Mesenchymal stem cell (in vitro differentiated cells and primary cell): ENCODE measurements around the gene CCDC187.
A peak's percentile ranks its signal among the peaks of the same experiment; 100 is the strongest.

Source experiments
- DNase-seq: peaks from one replicate; pipeline ENCODE4 v3.0.0-alpha.2; 2013
- H2AFZ ChIP-seq: one replicate; pipeline ENCODE4 v1.6.1; 2013; ENCODE audit warnings: low read depth, mild to moderate bottlenecking, control low read depth, inconsistent platforms, low read length, moderate library complexity
- H2AK5ac ChIP-seq: 2 replicates; pipeline ENCODE4 v1.6.1; 2013; ENCODE audit warnings: low read length, moderate library complexity, mild to moderate bottlenecking, inconsistent platforms; ENCODE audit not compliant: severe bottlenecking
- H2BK120ac ChIP-seq: one replicate; pipeline ENCODE4 v1.6.1; 2013; ENCODE audit warnings: low read depth, mild to moderate bottlenecking, inconsistent platforms, low read length, moderate library complexity
- H2BK12ac ChIP-seq, 2 experiments: one replicate each; pipeline ENCODE4 v1.6.1; 2013; ENCODE audit warnings: inconsistent platforms in 2 of 2, low read length in 2 of 2, mild to moderate bottlenecking in 2 of 2, moderate library complexity in 2 of 2, control low read depth in 1 of 2
- H2BK15ac ChIP-seq: one replicate; pipeline ENCODE4 v1.6.1; 2013; ENCODE audit warnings: mild to moderate bottlenecking, low read depth, inconsistent platforms; ENCODE audit not compliant: poor library complexity, severe bottlenecking
- H2BK5ac ChIP-seq: 2 replicates; pipeline ENCODE4 v1.6.1; 2013; ENCODE audit warnings: low read depth, mild to moderate bottlenecking, low read length, control low read depth, inconsistent platforms; ENCODE audit not compliant: poor library complexity, severe bottlenecking
- H3K14ac ChIP-seq, 2 experiments: one replicate each; pipeline ENCODE4 v1.6.1; 2013; ENCODE audit warnings: inconsistent platforms in 2 of 2, low read length in 2 of 2, control low read depth in 1 of 2, mild to moderate bottlenecking in 1 of 2, moderate library complexity in 1 of 2
- H3K18ac ChIP-seq, 2 experiments: one replicate each; pipeline ENCODE4 v1.6.1; 2013; ENCODE audit warnings: inconsistent platforms in 2 of 2, low read length in 2 of 2, control low read depth in 1 of 2, low read depth in 1 of 2, mild to moderate bottlenecking in 1 of 2
- H3K23ac ChIP-seq, 2 experiments: one replicate each; pipeline ENCODE4 v1.6.1; 2013; ENCODE audit warnings: inconsistent platforms in 2 of 2, low read length in 2 of 2, mild to moderate bottlenecking in 2 of 2, moderate library complexity in 2 of 2, control low read depth in 1 of 2
- H3K27ac ChIP-seq: 2 replicates; pipeline ENCODE4 v1.5.1; 2013; ENCODE audit warnings: mild to moderate bottlenecking, moderate library complexity, low read length, control low read depth, inconsistent platforms; ENCODE audit not compliant: poor library complexity, severe bottlenecking
- H3K27me3 ChIP-seq, 2 experiments: 2 replicates each; pipeline versions ENCODE4 v1.6.1 to v1.7.0; 2013; ENCODE audit warnings: low read length in 2 of 2, mild to moderate bottlenecking in 2 of 2, moderate library complexity in 2 of 2, control low read depth in 1 of 2, inconsistent platforms in 1 of 2; ENCODE audit not compliant: control insufficient read depth in 1 of 2, insufficient read depth in 1 of 2
- H3K36me3 ChIP-seq, 2 experiments: 2 replicates each; pipeline versions ENCODE4 v1.6.1 to v1.7.0; 2013; ENCODE audit warnings: low read length in 2 of 2, control low read depth in 1 of 2, inconsistent platforms in 1 of 2, low read depth in 1 of 2, mild to moderate bottlenecking in 1 of 2; ENCODE audit not compliant: insufficient read depth in 2 of 2, control insufficient read depth in 1 of 2
- H3K4ac ChIP-seq, 2 experiments: one replicate each; pipeline ENCODE4 v1.6.1; 2013; ENCODE audit warnings: inconsistent platforms in 2 of 2, low read length in 2 of 2, mild to moderate bottlenecking in 2 of 2, moderate library complexity in 2 of 2, control low read depth in 1 of 2, low read depth in 1 of 2
- H3K4me1 ChIP-seq: 2 replicates; pipeline ENCODE4 v1.6.1; 2013; ENCODE audit warnings: low read depth, low read length, control low read depth; ENCODE audit not compliant: control insufficient read depth, insufficient read depth
- H3K4me2 ChIP-seq: 2 replicates; pipeline ENCODE4 v1.6.1; 2013; ENCODE audit warnings: low read length, mild to moderate bottlenecking, inconsistent platforms; ENCODE audit not compliant: poor library complexity, severe bottlenecking
- H3K4me3 ChIP-seq, 2 experiments: 2 replicates each; pipeline versions ENCODE4 v1.5.1 to v1.7.0; 2013; ENCODE audit warnings: low read length in 2 of 2, mild to moderate bottlenecking in 2 of 2, control low read depth in 1 of 2, low read depth in 1 of 2; ENCODE audit not compliant: insufficient read depth in 1 of 2
- H3K79me1 ChIP-seq: replicated peaks from 2 replicates; pipeline ENCODE4 v1.6.1; 2013; ENCODE audit warnings: mild to moderate bottlenecking, control low read depth, low read length, inconsistent platforms; ENCODE audit not compliant: poor library complexity, severe bottlenecking
- H3K9ac ChIP-seq: 2 replicates; pipeline ENCODE4 v1.7.0; 2013; ENCODE audit warnings: mild to moderate bottlenecking, low read length, moderate library complexity
- H3K9me3 ChIP-seq: 2 replicates; pipeline ENCODE4 v1.7.0; 2013; ENCODE audit warnings: mild to moderate bottlenecking, low read length; ENCODE audit not compliant: control insufficient read depth
- H4K8ac ChIP-seq: one replicate; pipeline ENCODE4 v1.6.1; 2013; ENCODE audit warnings: inconsistent platforms, mild to moderate bottlenecking, low read length, moderate library complexity
- H4K91ac ChIP-seq: one replicate; pipeline ENCODE4 v1.6.1; 2013; ENCODE audit warnings: mild to moderate bottlenecking, low read length, inconsistent platforms
- WGBS: methylation state at CpG from one replicate; pipeline ENCODE4 v1.1.7; 2013; ENCODE audit warnings: mixed read lengths; 5-methylcytosine and 5-hydroxymethylcytosine counted together

Gene CCDC187

DNA sequence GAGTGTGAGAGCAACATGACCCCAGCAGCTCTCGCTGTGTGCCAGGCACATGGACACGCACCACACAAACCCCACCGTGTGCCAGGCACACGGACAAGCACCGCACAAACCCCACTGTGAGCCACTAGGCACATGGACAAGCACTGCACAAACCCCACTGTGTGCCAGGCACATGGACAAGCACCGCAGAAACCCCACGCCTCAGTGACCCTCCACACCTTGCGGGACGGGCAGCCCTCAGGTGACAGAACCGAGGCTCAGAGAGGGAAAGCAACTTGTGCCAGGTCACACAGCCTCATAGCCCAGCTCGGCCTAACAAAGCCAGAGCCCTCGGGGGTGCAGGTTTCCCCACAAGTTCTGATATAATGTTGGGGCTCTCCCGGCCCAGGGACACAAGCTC is 21.5 kb upstream of the CCDC187 start:
- Histone ChIP-seq H3K27me3 (peaks cover 0 to 16% of the 10 kb centered on the region in 2 experiments), H3K14ac (peak overlapping the region in 1 of 2 experiments; percentile 94), H2AFZ (no peak overlapping the region), H3K9ac (peak overlapping the region; percentile 79), H3K4ac (peak overlapping the region; percentile 16 to 98), H3K79me1 (no peaks in the 10 kb centered on the region), H3K27ac (no peak overlapping the region), H3K4me3 (no peak overlapping the region), H3K23ac (no peak overlapping the region), H3K4me2 (no peak overlapping the region), H3K18ac (peak overlapping the region; percentile 93 to 97), H2BK120ac (peak overlapping the region; percentile 45), H3K36me3 (peaks cover 0 to 9% of the 10 kb centered on the region in 2 experiments), H2BK5ac (no peak overlapping the region), H2AK5ac (peak overlapping the region; percentile 78), H4K8ac (peak overlapping the region; percentile 78), H2BK15ac (peak overlapping the region; percentile 92), H3K9me3 (no peaks in the 10 kb centered on the region), H3K4me1 (peaks cover 44% of the 10 kb centered on the region), H2BK12ac (peak overlapping the region in 1 of 2 experiments; percentile 47), H4K91ac (peak overlapping the region; percentile 99)
- no peak for DNase-seq
- 95% methylated on average over 13 of the region's 13 CpGs for WGBS

DNA sequence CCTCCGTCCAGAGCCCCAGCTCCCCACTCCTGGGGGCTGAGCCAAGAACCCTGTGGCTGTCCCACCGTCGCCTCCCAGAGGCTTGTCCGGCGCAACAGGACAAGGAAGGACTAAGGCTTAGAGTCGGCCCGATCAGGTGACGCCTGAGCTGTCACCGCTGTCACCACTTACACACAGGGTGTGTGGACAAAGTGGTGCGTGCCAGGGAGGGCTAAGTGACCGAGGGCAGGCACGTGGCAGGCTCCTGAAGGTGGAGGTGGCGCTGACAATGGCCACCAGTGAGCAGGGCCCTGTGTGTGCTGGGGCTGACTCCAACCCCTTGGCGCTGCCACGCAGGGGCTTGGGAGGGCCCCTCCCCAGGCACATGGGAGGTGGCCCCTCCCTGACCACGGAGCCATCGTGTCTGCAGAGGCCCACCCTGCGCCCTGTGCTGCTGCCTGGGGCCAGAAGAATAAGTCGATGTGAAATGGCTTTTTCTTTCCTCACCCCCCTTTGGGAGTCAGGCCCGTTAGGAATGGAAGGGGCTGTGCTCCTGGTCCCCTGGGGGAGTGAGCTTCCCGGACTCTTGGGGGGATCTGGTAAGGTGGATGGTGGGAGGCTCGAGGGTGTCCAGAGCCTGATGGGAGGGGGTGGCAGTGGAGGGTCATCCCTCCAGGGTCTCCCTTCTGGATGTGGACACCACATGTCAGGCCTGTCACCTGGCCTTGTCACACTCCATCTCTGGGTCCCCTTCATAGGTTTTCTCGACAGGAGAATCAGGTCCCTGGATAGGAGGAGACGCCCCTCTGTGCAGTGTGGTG is 20.8 kb upstream of the CCDC187 start:
- Histone ChIP-seq H3K23ac (no peak overlapping the region), H4K91ac (peak overlapping the region; percentile 34), H3K4me2 (no peak overlapping the region), H3K9me3 (no peaks in the 10 kb centered on the region), H3K4me1 (peaks cover 38% of the 10 kb centered on the region), H3K18ac (peak overlapping the region; percentile 93 to 97), H2BK5ac (no peak overlapping the region), H3K27ac (no peak overlapping the region), H3K79me1 (no peaks in the 10 kb centered on the region), H2AK5ac (peak overlapping the region; percentile 78), H2BK12ac (peak overlapping the region; percentile 7 to 95), H2BK120ac (peak overlapping the region; percentile 59), H3K14ac (peak overlapping the region in 1 of 2 experiments; percentile 94), H4K8ac (no peak overlapping the region), H3K36me3 (peaks cover 0 to 4% of the 10 kb centered on the region in 2 experiments), H2BK15ac (peak overlapping the region; percentile 92), H3K9ac (no peak overlapping the region), H3K27me3 (peaks cover 0 to 16% of the 10 kb centered on the region in 2 experiments), H3K4ac (peak overlapping the region; percentile 1 to 37), H2AFZ (no peak overlapping the region), H3K4me3 (no peak overlapping the region)
- no peak for DNase-seq
- WGBS: 86% methylated on average over 24 of the region's 24 CpGs

DNA sequence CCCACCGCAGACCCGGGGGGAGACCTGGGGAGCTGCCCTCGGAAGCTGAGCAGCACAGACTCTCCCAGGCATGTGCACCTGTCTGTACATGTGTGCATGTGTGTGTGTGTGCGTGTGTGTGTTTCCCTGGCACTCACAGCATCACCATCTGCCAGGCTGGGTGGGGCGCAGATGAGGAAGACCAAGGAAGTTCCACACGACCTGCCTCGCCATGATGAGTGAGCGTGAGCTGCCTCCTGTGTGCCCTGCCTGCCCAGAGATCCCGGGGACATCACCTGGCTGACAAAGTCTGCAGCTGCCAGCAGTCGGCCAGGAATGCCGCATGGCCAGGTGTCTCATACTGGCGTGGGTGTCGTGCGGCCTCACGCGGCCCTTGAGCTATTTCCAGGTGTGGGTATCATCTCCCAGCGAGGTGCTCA is 19.5 kb upstream of the CCDC187 start:
- Histone ChIP-seq H2BK120ac (no peak overlapping the region), H2BK15ac (no peak overlapping the region), H3K18ac (no peak overlapping the region), H2BK5ac (no peak overlapping the region), H3K27me3 (peaks cover 0 to 16% of the 10 kb centered on the region in 2 experiments), H4K8ac (no peak overlapping the region), H3K9ac (no peak overlapping the region), H3K4me3 (no peak overlapping the region), H3K4me1 (peaks cover 29% of the 10 kb centered on the region), H3K23ac (no peak overlapping the region), H3K79me1 (no peaks in the 10 kb centered on the region), H2AK5ac (no peak overlapping the region), H3K27ac (no peak overlapping the region), H2AFZ (no peak overlapping the region), H3K4me2 (no peak overlapping the region), H3K14ac (no peak overlapping the region), H3K4ac (no peak overlapping the region), H2BK12ac (peak overlapping the region in 1 of 2 experiments; percentile 55), H4K91ac (peak overlapping the region; percentile 23), H3K36me3 (no peaks in the 10 kb centered on the region), H3K9me3 (no peaks in the 10 kb centered on the region)
- DNase-seq: no peak
- 95% methylated on average over 17 of the region's 17 CpGs for WGBS

DNA sequence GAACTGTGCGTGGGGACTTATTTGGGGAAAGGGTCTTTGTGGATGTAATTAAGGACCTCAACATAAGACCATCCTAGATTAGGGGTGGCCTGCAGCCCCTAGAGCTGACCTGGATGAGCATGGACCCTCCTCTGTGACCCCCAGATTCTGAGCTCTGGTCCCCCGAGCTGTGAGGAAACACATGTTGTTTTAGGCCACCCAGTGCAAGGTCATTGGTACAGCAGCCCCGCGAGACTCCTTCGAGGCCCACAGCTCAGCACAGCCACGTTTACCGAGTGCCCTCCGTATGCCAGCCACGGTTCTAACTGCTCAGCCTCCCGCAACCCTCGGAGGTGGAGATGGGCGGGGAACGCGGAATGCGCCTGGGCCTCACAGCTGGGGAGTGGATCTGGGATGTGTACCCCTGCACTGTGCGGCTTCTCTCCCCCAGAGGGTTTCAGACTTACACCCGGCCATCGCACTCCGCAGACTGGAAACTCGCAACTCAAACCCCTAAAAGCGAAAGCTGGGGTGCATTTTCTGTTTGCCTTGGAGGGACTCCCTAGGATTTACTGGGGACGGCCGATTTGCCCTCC is 18.9 kb upstream of the CCDC187 start:
- no peak overlapping the region for H3K4me2 ChIP-seq

More for the DNA sequence above, 18.9 kb upstream of the CCDC187 start:
- no peak overlapping the region for H3K9ac ChIP-seq
- H4K91ac ChIP-seq: peak overlapping the region; percentile 16
- peak overlapping the region; percentile 26 for H2BK15ac ChIP-seq
- no peak overlapping the region for H3K27ac ChIP-seq
- DNase-seq: no peak
- no peaks in the 10 kb centered on the region for H3K9me3 ChIP-seq
- H3K4ac ChIP-seq: no peak overlapping the region
- H3K4me3 ChIP-seq: no peak overlapping the region
- no peak overlapping the region for H2BK120ac ChIP-seq
- no peak overlapping the region for H4K8ac ChIP-seq
- H2BK12ac ChIP-seq: peak overlapping the region in 1 of 2 experiments; percentile 8
- no peak overlapping the region for H2AFZ ChIP-seq
- no peak overlapping the region for H3K23ac ChIP-seq
- H3K79me1 ChIP-seq: no peaks in the 10 kb centered on the region
- H3K18ac ChIP-seq: no peak overlapping the region
- WGBS: 93% methylated on average over 23 of the region's 23 CpGs
- peaks cover 28% of the 10 kb centered on the region for H3K4me1 ChIP-seq
- no peak overlapping the region for H2BK5ac ChIP-seq
- H3K14ac ChIP-seq: no peak overlapping the region
- no peak overlapping the region for H2AK5ac ChIP-seq
- no peaks in the 10 kb centered on the region for H3K36me3 ChIP-seq
- peaks cover 0 to 16% of the 10 kb centered on the region in 2 experiments for H3K27me3 ChIP-seq
